Cardiac fibroblast (primary cell): Measurements from ENCODE around the gene IL1RAPL2.

Experiments
- DNase-seq, 2 donors: peaks; one replicate each; pipeline versions ENCODE4 v3.0.0 to v3.0.0-alpha.2; 2010; ENCODE audit warnings: low read depth in 2 of 2
- H3K4me3 ChIP-seq, 2 donors: replicated peaks in 1 of 2; 1 replicate in 1 of 2; 2 replicates in 1 of 2; pipeline ENCODE4 v1.5.1; 2011; ENCODE audit warnings: low read depth in 2 of 2, low read length in 2 of 2, mild to moderate bottlenecking in 2 of 2, moderate library complexity in 1 of 2
- CTCF ChIP-seq: IDR thresholded peaks from one replicate; pipeline ENCODE4 v1.5.1; 2011; ENCODE audit warnings: low read depth, mild to moderate bottlenecking, low read length, inconsistent platforms

IL1RAPL2 gene

DNA sequence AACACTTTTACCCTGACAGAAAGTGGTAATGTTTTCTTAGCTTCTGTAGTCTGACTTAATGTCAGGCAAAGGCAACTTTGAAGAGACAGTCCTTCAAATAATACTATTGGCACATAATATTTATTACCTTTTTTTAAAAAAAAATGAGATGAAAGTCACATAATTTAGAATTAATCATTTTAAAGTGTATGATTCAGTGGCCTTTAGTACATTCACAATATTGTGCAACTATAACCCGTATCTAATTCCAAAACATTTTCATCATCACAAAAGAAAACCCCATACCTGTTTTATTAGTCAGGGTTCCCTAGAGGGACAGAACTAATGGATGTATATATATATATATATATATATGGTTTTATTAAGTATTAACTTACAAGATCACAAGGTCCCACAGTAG lies 749.2 kb downstream of the IL1RAPL2 start:
- TF ChIP-seq CTCF: no peak
- DNase-seq: peak; percentile 19 to 72
- no peak overlapping the region for H3K4me3 ChIP-seq

- H3K4me3 ChIP-seq: no peak overlapping the region
- no peak for TF ChIP-seq CTCF
- DNase-seq: no peak
Measured at GRCh38 chrX:105317117-105317516, 751.1 kb downstream of the IL1RAPL2 start.

DNA sequence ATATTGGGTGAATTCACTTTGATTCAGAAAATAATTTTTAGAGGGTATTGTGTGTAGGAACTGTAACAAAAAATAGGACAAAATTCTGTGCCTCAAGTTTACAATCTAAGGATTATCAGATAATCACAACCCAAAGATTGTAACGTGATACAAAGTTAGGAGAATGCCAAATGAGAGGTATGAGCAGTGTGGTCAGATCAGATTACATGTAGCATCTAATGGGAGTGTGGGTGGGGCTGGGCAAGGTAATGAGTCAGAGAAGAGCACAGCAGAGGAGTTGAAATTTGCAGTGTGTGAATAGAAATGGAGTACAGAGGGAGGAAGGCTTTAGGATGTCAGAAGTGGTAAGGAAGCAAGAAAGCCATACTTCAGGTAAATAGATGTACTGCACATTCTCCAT lies 757.9 kb downstream of the IL1RAPL2 start:
- H3K4me3 ChIP-seq: no peak overlapping the region
- DNase-seq: peak in 1 of 2 donors; percentile 53
- no peak for TF ChIP-seq CTCF

- no peak for TF ChIP-seq CTCF
- peak; percentile 8 to 40 for DNase-seq
- no peak overlapping the region for H3K4me3 ChIP-seq
Measured at GRCh38 chrX:105328773-105329172, 762.8 kb downstream of the IL1RAPL2 start.

GRCh38 chrX:105331244-105331643 lies 765.2 kb downstream of the IL1RAPL2 start:
- no peak overlapping the region for H3K4me3 ChIP-seq
- DNase-seq: peak; percentile 53 to 80
- TF ChIP-seq CTCF: no peak

DNA sequence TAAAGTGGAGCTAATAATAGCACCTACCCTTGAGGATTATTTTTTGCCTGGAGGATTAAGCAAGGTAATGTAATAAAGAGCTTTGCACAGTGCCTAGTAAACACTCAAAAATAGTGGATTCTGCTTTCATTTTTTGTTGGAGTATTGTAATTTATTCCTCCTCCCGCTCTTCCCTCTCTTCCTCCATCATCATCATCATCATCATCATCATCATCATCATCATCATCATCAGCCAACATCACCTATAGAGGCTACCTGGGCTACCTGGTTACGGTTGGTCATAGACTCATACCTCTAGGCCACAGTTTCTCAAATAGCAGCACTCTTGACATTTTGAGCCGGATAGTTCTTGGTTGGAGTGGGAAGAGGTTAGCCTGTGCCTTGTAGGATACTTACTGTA lies 781.4 kb downstream of the IL1RAPL2 start:
- H3K4me3 ChIP-seq: no peak overlapping the region
- TF ChIP-seq CTCF: no peak
- no peak for DNase-seq

- no peak for TF ChIP-seq CTCF
- no peak for DNase-seq
Measured at GRCh38 chrX:105349476-105349875, 783.5 kb downstream of the IL1RAPL2 start.

More at GRCh38 chrX:105349476-105349875, 783.5 kb downstream of the IL1RAPL2 start:
- no peak overlapping the region for H3K4me3 ChIP-seq
